Caki2 (cell line): ENCODE data around the gene BRSK2. TPM values are rescaled to one million over a fixed set of nuclear protein-coding genes. Genes with fewer than 3 reads are reported as not detected.
A peak's percentile ranks its signal among the peaks of the same experiment; 100 is the strongest.

Experiments
- DNase-seq: peaks from one replicate; pipeline ENCODE4 v3.0.0-alpha.2; 2015; ENCODE audit warnings: low read depth
- in situ Hi-C: cut with HindIII; loops from 2 replicates; pipeline ENCODE4 v1.10.0; 2016; ENCODE audit warnings: low sequenced_read_pairs, low pct_unique_long_range_greater_than_20kb, mixed read lengths
- total RNA-seq: library from RNA; depleted of rRNA; stranded (reverse); fragments of >200 nt; shearing (Covaris generic); gene quantifications from 2 replicates; pipeline ENCODE4 v1.2.3, GENCODE V29; 2014; ENCODE audit warnings: low replicate concordance

The BRSK2 gene
- total RNA-seq, 1 experiment from 2014 or later: 2.4 TPM

GRCh38 chr11:1454576-1454975, 64.8 kb downstream of the BRSK2 start:
- no peak for DNase-seq
- in situ Hi-C loops: no loop called here

DNA sequence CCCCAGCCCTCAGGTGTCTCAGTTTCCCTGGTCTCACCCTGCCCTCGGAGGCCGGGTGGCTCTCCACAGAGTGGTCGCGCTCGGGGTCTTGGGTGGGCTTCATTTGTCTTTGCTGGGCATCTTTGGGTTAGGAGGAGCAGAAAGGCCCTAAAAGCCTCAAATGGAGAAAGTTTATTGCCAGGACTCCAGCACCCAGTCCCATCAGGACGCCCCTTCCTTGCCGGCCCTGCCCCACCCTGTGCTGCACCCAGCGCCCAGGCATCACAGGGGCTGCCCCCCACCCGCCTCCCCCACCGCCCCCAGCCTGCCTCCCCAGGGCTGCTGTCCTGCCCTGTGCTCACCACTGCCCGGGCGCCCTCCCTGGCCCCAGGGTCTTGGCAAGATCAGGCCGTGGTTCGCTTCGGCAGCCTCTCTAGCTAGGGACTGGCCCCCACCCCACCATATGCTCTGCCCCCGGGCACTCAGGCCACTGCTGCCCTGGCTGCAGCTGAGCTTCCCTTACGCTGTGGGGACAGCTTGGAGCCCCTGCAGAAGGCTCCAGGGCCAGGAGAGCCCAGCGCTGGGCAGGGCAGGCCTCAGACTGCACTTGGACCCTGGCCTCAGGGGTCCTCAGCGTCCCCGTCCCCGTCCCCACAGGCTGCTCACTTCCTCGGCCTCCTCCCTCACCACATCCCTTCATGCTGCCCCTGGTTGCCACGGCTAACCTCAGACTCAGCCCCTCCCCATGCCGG, 65.5 kb downstream of the BRSK2 start:
- in situ Hi-C loops: no loop called here
- no peak for DNase-seq

DNA sequence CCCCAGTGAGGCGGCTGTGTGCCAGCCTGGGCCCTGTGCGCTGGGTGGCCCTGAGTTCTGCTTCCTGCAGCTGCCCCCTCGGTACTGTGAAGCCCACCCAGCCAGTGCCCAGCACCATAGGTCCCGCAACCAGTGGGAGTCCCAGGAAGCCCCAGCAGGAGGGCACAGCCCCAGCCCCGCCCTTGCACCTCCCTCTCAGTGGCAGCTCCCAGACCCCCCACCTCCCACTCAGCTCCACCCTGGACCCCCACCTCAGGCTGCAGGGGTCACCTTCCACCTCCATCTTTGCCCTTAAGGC, 66.0 kb downstream of the BRSK2 start:
- in situ Hi-C loops: no loop called here
- DNase-seq: no peak

DNA sequence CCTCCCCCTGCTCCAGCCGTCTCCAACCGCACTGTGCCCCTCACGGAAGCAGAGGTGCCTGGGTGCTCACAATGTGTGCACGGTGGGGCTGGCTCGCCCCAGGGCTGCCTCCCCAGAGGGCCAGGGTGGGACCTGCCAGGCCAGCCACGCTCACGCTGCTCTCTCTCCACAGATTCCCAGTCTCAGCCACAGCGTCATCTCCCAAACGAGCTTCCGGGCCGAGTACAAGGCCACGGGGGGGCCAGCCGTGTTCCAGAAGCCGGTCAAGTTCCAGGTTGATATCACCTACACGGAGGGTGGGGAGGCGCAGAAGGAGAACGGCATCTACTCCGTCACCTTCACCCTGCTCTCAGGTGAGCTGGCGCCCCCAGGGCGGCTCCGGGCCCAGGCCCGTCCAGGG, 66.4 kb downstream of the BRSK2 start:
- in situ Hi-C loops: no loop called here
- DNase-seq: no peak

DNA sequence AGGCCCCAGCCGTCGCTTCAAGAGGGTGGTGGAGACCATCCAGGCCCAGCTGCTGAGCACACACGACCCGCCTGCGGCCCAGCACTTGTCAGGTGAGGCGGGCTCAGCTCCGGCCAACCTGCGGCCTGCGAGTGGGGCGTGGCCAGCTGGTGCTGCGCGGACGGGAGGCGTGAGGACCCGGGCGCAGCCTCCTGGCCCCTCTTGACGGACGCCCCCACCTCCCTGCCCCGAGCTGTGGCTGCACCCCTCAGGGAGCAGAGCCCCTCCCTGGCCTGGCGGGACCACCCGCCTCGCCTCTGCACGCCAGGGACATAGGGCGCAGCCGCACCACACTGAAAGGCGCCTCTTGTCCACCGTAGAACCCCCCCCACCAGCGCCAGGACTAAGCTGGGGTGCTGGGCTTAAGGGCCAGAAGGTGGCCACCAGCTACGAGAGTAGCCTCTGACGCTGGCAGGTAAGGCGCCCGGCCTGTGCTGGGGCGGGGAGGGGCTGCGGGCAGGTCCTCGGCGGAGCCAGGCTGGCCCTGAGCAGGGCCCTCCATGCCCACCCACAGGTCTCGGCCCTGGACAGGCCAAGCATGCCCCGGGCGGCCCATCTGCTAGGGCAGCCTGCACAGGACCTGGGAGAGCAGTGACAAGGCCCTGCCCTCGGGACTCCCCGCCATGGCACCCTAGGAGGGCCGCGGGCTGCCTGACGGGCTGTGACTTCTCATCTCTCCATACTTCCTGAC, 67.0 kb downstream of the BRSK2 start:
- DNase-seq: no peak
- in situ Hi-C loops: no loop called here

DNA sequence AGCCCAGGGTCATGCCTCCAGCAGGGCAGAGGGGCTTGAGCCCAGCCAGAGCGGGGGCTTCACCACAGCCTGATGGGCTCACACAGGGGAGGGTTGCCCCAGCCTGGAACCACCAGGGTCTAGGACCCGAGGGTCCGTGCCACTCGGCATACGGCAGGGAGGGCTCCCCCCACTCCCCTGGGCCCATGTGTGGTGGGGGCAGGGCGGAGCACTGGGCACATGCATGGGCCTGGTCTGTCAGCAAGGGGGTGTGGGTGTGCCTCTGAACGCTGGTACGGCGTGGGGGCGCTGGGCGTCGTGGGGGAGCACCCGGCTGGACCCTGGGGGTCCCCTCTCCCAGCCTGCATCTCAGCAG, 67.6 kb downstream of the BRSK2 start:
- in situ Hi-C loops: no loop called here
- no peak for DNase-seq

- in situ Hi-C loops: no loop called here
- no peak for DNase-seq
These were observed 68.1 kb downstream of the BRSK2 start for GRCh38 chr11:1457856-1458255.

GRCh38 chr11:1458340-1459218, 68.8 kb downstream of the BRSK2 start:
- in situ Hi-C loops: no loop called here
- DNase-seq: peak; percentile 14

DNA sequence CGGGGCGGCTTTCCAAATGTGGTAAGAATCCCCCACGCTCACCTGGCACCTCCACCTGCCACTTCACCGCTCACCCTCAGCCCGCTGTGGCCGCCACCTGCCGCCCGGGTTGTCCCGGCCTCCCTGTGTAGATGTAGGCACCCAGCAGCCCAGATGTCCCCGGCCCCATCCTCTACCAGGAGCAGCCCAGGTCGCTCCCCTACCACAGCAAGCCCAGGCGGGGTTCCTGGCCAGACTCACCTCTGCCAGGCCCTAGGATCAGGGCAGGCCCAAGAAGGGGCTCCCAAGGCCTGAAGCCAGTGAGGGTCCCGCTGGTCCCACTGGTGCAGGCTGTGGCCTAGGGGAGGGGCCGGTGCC, 69.5 kb downstream of the BRSK2 start:
- in situ Hi-C loops: no loop called here

GRCh38 chr11:1459764-1460395, 70.1 kb downstream of the BRSK2 start:
- DNase-seq: no peak
- in situ Hi-C loops: no loop called here

More for the DNA sequence above, 69.5 kb downstream of the BRSK2 start:
- DNase-seq: no peak

DNA sequence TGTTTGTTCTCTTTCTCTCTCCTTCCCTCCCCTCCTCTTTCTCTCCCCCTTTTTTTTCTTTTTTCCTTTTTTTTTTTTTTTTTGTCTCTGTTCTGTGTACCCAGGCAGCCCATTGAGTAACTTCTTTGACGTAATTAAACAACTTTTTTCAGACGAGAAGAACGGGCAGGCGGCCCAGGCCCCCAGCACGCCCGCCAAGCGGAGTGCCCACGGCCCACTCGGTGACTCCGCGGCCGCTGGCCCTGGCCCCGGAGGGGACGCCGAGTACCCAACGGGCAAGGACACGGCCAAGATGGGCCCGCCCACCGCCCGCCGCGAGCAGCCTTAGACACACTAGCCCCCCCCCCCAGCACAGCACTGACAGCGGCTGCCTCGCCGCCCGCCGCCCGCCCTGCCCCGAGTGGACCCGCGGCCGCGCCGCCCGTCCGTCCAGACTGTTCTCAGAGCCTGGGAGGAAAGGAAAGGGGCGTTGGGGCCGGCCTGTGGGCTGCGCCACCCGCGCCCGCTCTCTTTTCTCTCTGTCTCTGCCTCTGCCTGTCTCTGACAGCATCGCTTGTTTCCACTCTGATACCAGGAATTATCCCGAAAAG, 70.8 kb downstream of the BRSK2 start:
- in situ Hi-C loops: no loop called here

GRCh38 chr11:1460986-1461825, 71.5 kb downstream of the BRSK2 start:
- in situ Hi-C loops: no loop called here
- no peak for DNase-seq

More for the DNA sequence above, 70.8 kb downstream of the BRSK2 start:
- DNase-seq: no peak

GRCh38 chr11:1461826-1462697, 72.3 kb downstream of the BRSK2 start:
- in situ Hi-C loops: no loop called here

GRCh38 chr11:1462698-1462975, 72.9 kb downstream of the BRSK2 start:
- no peak for DNase-seq
- in situ Hi-C loops: no loop called here

More at GRCh38 chr11:1461826-1462697, 72.3 kb downstream of the BRSK2 start:
- DNase-seq: no peak

DNA sequence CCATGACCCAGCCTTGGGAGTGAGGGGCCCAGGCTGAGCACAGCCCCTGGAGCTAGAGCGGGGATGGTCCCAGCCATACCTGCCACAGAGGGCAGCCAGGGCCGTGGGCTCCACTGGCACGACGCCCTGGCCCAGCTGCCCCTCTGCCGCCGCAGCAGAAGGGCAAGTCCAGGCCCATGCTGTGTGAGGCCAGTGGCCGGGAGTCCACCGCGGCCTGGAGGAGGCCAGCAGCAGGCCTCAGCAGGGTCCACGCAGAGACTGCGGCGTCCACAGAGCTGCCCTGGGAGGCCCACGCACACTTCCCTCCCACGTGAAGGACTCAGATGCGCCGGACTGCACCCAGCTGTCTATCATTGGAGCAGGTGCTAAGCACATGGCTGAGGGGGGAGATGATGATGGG, 73.3 kb downstream of the BRSK2 start:
- no peak for DNase-seq
- in situ Hi-C loops: no loop called here

DNA sequence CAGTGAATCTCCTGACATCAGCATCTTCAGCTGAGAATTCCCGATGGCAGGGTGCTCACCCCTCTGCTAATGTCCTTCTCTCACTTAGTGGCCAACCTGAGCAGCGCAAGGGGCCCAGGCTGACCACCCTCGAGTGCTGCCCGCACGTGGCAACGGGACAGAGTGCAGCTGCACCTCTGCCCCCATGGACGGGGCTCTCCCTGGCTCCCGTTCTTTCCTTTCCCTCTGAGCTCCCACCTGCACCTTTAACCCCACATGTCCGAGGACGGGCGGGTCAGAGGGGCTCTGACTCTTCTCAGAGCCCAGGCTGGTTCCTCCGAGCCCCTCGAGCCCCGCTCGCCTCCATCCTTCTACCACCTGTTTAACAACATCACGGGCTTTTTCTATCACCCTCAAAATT, 77.0 kb downstream of the BRSK2 start:
- DNase-seq: no peak
- in situ Hi-C loops: no loop called here

DNA sequence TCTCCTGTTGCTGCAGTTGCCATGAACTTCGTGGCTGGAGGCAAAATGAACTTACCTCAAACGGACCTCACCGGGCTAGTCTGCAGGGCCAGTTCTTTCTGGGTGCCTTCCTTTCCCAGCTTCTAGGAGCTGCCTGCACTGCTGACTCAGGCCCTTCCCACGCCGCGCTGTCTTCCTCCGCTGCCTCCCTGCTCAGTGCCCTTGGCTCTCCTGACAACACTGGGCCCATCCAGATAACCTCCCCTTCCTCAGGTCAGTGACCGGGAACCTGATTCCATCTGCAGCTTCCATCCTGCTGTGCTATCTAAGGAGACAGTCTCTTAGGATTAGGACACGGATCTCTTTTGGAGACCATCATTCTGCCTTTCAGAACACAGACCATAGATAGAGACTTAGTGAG, 77.5 kb downstream of the BRSK2 start:
- no peak for DNase-seq
- in situ Hi-C loops: no loop called here
